ENCODE results near the gene CLIP4.

Gene CLIP4

GRCh38 chr2:29157131-29157530 lies 41.9 kb downstream of the CLIP4 start:
- Histone ChIP-seq H3K36me3 (ENCODE audit: insufficient read depth) (no peaks in the 10 kb centered on the region), H4K20me1 (ENCODE audit: insufficient read depth) (no peaks in the 10 kb centered on the region), H3K27ac (no peak overlapping the region), H3K4me3 (IDR thresholded peaks at IDR 0.05; ENCODE audit: insufficient read depth, low read depth, low read length) (no peak overlapping the region), H3K4me2 (no peak overlapping the region), H3K79me2 (ENCODE audit: insufficient read depth, low read depth) (no peaks in the 10 kb centered on the region), H3K4me1 (ENCODE audit: low read depth, poor library complexity, severe bottlenecking) (no peaks in the 10 kb centered on the region), H2AFZ (ENCODE audit: low read depth) (no peak overlapping the region), H3K27me3 (ENCODE audit: insufficient read depth, low read depth) (no peaks in the 10 kb centered on the region), H3K9ac (no peak overlapping the region)
- TF ChIP-seq, protein P1, sequence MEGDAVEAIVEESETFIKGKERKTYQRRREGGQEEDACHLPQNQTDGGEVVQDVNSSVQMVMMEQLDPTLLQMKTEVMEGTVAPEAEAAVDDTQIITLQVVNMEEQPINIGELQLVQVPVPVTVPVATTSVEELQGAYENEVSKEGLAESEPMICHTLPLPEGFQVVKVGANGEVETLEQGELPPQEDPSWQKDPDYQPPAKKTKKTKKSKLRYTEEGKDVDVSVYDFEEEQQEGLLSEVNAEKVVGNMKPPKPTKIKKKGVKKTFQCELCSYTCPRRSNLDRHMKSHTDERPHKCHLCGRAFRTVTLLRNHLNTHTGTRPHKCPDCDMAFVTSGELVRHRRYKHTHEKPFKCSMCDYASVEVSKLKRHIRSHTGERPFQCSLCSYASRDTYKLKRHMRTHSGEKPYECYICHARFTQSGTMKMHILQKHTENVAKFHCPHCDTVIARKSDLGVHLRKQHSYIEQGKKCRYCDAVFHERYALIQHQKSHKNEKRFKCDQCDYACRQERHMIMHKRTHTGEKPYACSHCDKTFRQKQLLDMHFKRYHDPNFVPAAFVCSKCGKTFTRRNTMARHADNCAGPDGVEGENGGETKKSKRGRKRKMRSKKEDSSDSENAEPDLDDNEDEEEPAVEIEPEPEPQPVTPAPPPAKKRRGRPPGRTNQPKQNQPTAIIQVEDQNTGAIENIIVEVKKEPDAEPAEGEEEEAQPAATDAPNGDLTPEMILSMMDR (conservative IDR thresholded peaks at IDR 0.05; ENCODE audit: low read depth, low read length) = no peak

DNA sequence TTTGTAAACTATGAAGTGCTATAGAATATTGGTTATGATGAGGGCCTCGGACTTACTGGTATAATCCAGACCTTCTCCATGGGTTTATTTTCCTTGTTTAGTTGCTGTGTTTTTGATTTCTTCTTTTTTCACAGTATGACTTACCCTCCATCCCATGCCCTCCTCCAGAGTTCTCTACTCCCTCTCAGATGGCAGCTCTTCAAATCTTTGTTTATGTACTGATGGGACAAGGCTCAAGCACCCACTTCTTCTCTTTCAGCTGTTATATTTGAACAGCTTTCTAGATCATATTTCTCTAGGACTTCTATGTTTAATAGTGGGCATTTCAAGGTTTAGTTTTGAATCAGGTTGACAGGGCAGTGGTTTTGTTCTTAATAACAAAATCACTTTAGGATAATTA lies 43.9 kb downstream of the CLIP4 start:
- Histone ChIP-seq H3K4me2 (no peak overlapping the region), H3K27me3 (ENCODE audit: insufficient read depth, low read depth) (no peaks in the 10 kb centered on the region), H3K9ac (no peak overlapping the region), H4K20me1 (ENCODE audit: insufficient read depth) (no peaks in the 10 kb centered on the region), H3K79me2 (ENCODE audit: insufficient read depth, low read depth) (no peaks in the 10 kb centered on the region), H3K36me3 (ENCODE audit: insufficient read depth) (no peaks in the 10 kb centered on the region), H3K27ac (no peak overlapping the region), H2AFZ (ENCODE audit: low read depth) (no peak overlapping the region), H3K4me3 (IDR thresholded peaks at IDR 0.05; ENCODE audit: insufficient read depth, low read depth, low read length) (no peak overlapping the region), H3K4me1 (ENCODE audit: low read depth, poor library complexity, severe bottlenecking) (no peaks in the 10 kb centered on the region)
- TF ChIP-seq, protein P1 (conservative IDR thresholded peaks at IDR 0.05; ENCODE audit: low read depth, low read length) = no peak

GRCh38 chr2:29160184-29160583 lies 45.0 kb downstream of the CLIP4 start:
- Histone ChIP-seq H3K4me3 (IDR thresholded peaks at IDR 0.05; ENCODE audit: insufficient read depth, low read depth, low read length) (no peak overlapping the region), H3K4me2 (no peak overlapping the region), H3K36me3 (ENCODE audit: insufficient read depth) (no peaks in the 10 kb centered on the region)

DNA sequence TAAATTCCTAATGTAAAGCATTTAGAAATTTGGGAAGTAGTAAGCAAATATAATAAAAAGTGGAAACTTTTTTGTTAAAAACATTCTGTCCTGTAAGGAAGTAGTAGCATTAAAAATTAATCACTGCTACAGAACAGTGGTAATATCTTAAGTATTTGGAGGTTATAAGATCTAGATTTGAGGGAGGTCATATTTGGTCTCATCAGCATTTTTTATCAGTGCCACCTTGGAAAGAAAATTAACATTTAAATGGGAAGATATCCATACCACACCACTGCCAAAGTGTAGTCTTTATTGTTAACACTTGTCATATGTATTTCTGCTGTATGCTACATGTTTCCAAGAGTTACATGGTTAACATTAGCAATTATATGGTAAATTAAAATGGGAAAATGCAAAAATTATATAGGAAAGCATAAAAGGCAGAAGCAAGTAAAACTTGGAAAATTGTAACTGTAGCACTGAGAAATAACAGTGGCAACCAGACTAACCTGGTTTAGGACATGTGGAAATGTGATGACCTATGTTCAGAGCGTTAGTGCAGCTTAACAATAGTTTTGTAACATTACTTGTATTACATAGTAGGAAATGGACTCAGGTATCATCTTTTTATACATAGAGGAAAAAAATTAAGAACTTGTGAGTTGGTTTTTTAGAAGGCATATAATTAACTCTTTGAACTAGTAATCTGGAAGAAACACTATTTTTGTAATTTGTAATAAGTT lies 47.2 kb downstream of the CLIP4 start:
- Histone ChIP-seq H3K79me2 (ENCODE audit: insufficient read depth, low read depth) (no peaks in the 10 kb centered on the region), H3K9ac (no peak overlapping the region), H4K20me1 (ENCODE audit: insufficient read depth) (no peaks in the 10 kb centered on the region), H3K4me3 (IDR thresholded peaks at IDR 0.05; ENCODE audit: insufficient read depth, low read depth, low read length) (no peak overlapping the region), H3K27ac (no peak overlapping the region), H3K27me3 (ENCODE audit: insufficient read depth, low read depth) (no peaks in the 10 kb centered on the region), H2AFZ (ENCODE audit: low read depth) (no peak overlapping the region), H3K4me1 (ENCODE audit: low read depth, poor library complexity, severe bottlenecking) (no peaks in the 10 kb centered on the region), H3K4me2 (no peak overlapping the region), H3K36me3 (ENCODE audit: insufficient read depth) (no peaks in the 10 kb centered on the region)
- TF ChIP-seq, protein P1 (conservative IDR thresholded peaks at IDR 0.05; ENCODE audit: low read depth, low read length) = no peak

More at GRCh38 chr2:29160184-29160583, 45.0 kb downstream of the CLIP4 start:
- Histone ChIP-seq H3K4me1 (ENCODE audit: low read depth, poor library complexity, severe bottlenecking) (no peaks in the 10 kb centered on the region), H3K27me3 (ENCODE audit: insufficient read depth, low read depth) (no peaks in the 10 kb centered on the region), H3K27ac (no peak overlapping the region), H3K9ac (no peak overlapping the region), H2AFZ (ENCODE audit: low read depth) (no peak overlapping the region), H3K79me2 (ENCODE audit: insufficient read depth, low read depth) (no peaks in the 10 kb centered on the region), H4K20me1 (ENCODE audit: insufficient read depth) (no peaks in the 10 kb centered on the region)
- TF ChIP-seq, protein P1 (conservative IDR thresholded peaks at IDR 0.05; ENCODE audit: low read depth, low read length) = no peak

Measured in KMS-11 (cell line).